ENCODE measurements around the gene ACP2.

Gene ACP2

GRCh38 chr11:47268448-47269001 is 19.9 kb upstream of the ACP2 start:
- DNase-seq = peak; percentile 54

- DNase-seq = no peak
These were observed 19.3 kb upstream of the ACP2 start for GRCh38 chr11:47267876-47268275.

GRCh38 chr11:47264521-47264920 is 15.9 kb upstream of the ACP2 start:
- DNase-seq = no peak

- DNase-seq = no peak
These were observed 15.5 kb upstream of the ACP2 start for GRCh38 chr11:47264119-47264518.

GRCh38 chr11:47261291-47261800 is 12.7 kb upstream of the ACP2 start:
- no peak for DNase-seq

- no peak for DNase-seq
These were observed 11.8 kb upstream of the ACP2 start for GRCh38 chr11:47260366-47260765.

- DNase-seq = no peak
These were observed 10.8 kb upstream of the ACP2 start for GRCh38 chr11:47259232-47259977.

GRCh38 chr11:47258317-47258902 is 9.8 kb upstream of the ACP2 start:
- no peak for DNase-seq

- DNase-seq = no peak
These were observed 9.1 kb upstream of the ACP2 start, which contains the start of gene NR1H3 for GRCh38 chr11:47257517-47258316. TSS of gene NR1H3 (plus strand) at chr11:47257996. CDS start at chr11:47259217, 1,221 bp downstream.

- DNase-seq = no peak
These were observed 8.5 kb upstream of the ACP2 start for GRCh38 chr11:47257177-47257516.

GRCh38 chr11:47256374-47256773 is 7.8 kb upstream of the ACP2 start:
- no peak for DNase-seq

- DNase-seq = no peak
These were observed 5.8 kb upstream of the ACP2 start for GRCh38 chr11:47254386-47254785.

- no peak for DNase-seq
These were observed 5.0 kb upstream of the ACP2 start for GRCh38 chr11:47253660-47254059.

GRCh38 chr11:47251751-47252150 is 3.1 kb upstream of the ACP2 start:
- no peak for DNase-seq

- DNase-seq = no peak
These were observed 733 bp upstream of the ACP2 start for GRCh38 chr11:47249378-47249715.

- DNase-seq = no peak
These were observed 330 bp downstream of the ACP2 start for GRCh38 chr11:47248304-47248663.

GRCh38 chr11:47247502-47247901 is 1.1 kb downstream of the ACP2 start:
- DNase-seq = no peak

- DNase-seq = no peak
These were observed 2.8 kb downstream of the ACP2 start for GRCh38 chr11:47245611-47246357.

- DNase-seq = no peak
These were observed 3.9 kb downstream of the ACP2 start for GRCh38 chr11:47244448-47245350.

- DNase-seq = no peak
These were observed 5.2 kb downstream of the ACP2 start for GRCh38 chr11:47243454-47243853.

GRCh38 chr11:47242596-47243192 is 5.9 kb downstream of the ACP2 start:
- DNase-seq = no peak
